Astrocyte (in vitro differentiated cells and primary cell): ENCODE measurements around the gene PRKAR2B.

Experiments
- CTCF ChIP-seq: IDR thresholded peaks from 2 replicates; pipeline ENCODE4 v1.5.1; 2011; ENCODE audit warnings: low read depth, mild to moderate bottlenecking, inconsistent platforms, low read length, moderate library complexity; ENCODE audit not compliant: insufficient read depth
- EZH2 ChIP-seq: IDR thresholded peaks from 2 replicates; pipeline ENCODE4 v1.6.1; 2012; ENCODE audit warnings: mild to moderate bottlenecking, low read length, inconsistent platforms; ENCODE audit not compliant: insufficient read depth

DNA sequence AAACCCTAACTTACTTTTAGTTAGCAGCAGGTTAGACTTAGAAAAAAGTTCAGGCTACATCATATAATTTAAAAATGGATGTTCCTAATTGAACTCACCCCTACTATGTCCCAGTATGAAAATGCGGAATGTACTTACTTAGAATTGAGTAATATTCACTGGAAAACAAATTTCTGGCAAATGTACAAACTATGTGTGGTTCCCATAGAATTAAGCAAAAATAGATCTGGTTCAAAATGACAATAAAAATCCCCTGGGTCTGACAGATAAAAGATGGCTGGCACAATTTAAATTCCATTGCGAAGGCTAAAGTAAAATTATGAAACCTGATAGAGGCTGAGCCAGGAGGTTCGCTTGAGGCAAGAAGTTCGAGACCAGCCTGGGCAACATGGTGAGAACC lies 42.4 kb upstream of the PRKAR2B start:
- TF ChIP-seq EZH2 (no peak), CTCF (no peak)
